Measurements from ENCODE around the gene PAQR6. TPM values are rescaled to one million over a fixed set of nuclear protein-coding genes. Genes with fewer than 3 reads are reported as not detected.

PAQR6 gene
- total RNA-seq, 1 experiment from 2014 or later, result 15.8 TPM

DNA sequence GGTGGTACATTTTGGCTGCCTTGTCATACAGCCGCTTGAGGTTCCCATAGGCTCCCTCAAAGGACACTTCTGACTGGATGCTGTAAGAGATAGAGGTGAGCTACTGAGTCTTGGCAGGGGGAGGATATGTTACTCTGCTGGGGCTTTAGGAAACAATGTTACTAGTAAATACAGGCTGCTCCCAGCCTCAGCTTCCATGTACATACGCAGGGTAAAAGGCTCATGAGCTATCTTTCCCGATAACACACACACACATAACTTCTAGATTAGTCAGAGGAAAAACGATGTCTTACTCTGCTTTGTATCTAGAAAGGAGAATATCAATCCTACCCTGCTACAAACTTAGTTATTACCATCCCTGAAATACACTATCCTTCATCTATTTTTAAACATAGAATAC lies 20.5 kb upstream of the PAQR6 start:
- Histone ChIP-seq H2BK15ac (ENCODE audit: low read depth, low read length) (no peak overlapping the region), H3K23me2 (ENCODE audit: insufficient read length, low read depth, low read length, poor library complexity, severe bottlenecking) (no peaks in the 10 kb centered on the region), H4K20me1 (ENCODE audit: control insufficient read depth, insufficient read depth, insufficient read length) (no peaks in the 10 kb centered on the region), H3K79me2 (ENCODE audit: insufficient read depth, low read length) (no peaks in the 10 kb centered on the region), H3K23ac (ENCODE audit: insufficient read length, low read depth, low read length) (no peak overlapping the region), H3K27me3 (ENCODE audit: insufficient read depth, low read length) (no peaks in the 10 kb centered on the region), H3K4me1 (ENCODE audit: insufficient read depth, low read length) (no peaks in the 10 kb centered on the region), H2BK12ac (ENCODE audit: insufficient read length, low read depth, low read length) (no peak overlapping the region), H2BK20ac (ENCODE audit: low read depth, low read length, poor library complexity, severe bottlenecking) (no peak overlapping the region), H4K8ac (replicated peaks; ENCODE audit: insufficient read length, low read depth, low read length) (no peak overlapping the region), H3K4ac (ENCODE audit: low read depth, low read length) (no peak overlapping the region), H4K5ac (ENCODE audit: insufficient read length, low read depth, low read length) (no peak overlapping the region), H2BK5ac (ENCODE audit: insufficient read length, low read length) (no peak overlapping the region), H2BK120ac (ENCODE audit: low read depth, low read length, poor library complexity, severe bottlenecking) (no peak overlapping the region), H3T11ph (ENCODE audit: low read length) (no peak overlapping the region), H2AK5ac (ENCODE audit: insufficient read length, low read length) (no peak overlapping the region), H3K79me1 (ENCODE audit: insufficient read depth, low read depth, low read length, poor library complexity, severe bottlenecking) (no peaks in the 10 kb centered on the region), H3K9ac (ENCODE audit: extremely low read depth, insufficient read length, low read length) (no peak overlapping the region), H3K14ac (ENCODE audit: insufficient read depth, low read length) (no peak overlapping the region), H3K4me2 (ENCODE audit: insufficient read depth, insufficient read length, low read length) (no peak overlapping the region), H3K56ac (ENCODE audit: insufficient read length, low read depth, low read length) (no peak overlapping the region), H3K27ac (ENCODE audit: insufficient read length, low read depth, low read length) (no peak overlapping the region), H3K9me3 (ENCODE audit: control insufficient read depth, low read depth, low read length) (no peaks in the 10 kb centered on the region), H4K91ac (ENCODE audit: insufficient read length, low read depth, low read length) (no peak overlapping the region), H2AFZ (ENCODE audit: low read length) (no peak overlapping the region), H3K18ac (ENCODE audit: insufficient read length, low read depth, low read length) (no peak overlapping the region)
- Mint-ChIP-seq H3K27ac (no peak overlapping the region), H3K9me3 (no peaks in the 10 kb centered on the region), H3K36me3 (ENCODE audit: insufficient read depth in 1 of 3, low read depth in 3 of 3) (peaks cover 66 to 95% (median 81%) of the 10 kb centered on the region in 3 experiments), H3K4me1 (no peaks in the 10 kb centered on the region), H3K27me3 (ENCODE audit: low read depth) (no peaks in the 10 kb centered on the region), H3K4me3 (no peak overlapping the region)
- DNase-seq, result no peak
- TF ChIP-seq, protein P1, sequence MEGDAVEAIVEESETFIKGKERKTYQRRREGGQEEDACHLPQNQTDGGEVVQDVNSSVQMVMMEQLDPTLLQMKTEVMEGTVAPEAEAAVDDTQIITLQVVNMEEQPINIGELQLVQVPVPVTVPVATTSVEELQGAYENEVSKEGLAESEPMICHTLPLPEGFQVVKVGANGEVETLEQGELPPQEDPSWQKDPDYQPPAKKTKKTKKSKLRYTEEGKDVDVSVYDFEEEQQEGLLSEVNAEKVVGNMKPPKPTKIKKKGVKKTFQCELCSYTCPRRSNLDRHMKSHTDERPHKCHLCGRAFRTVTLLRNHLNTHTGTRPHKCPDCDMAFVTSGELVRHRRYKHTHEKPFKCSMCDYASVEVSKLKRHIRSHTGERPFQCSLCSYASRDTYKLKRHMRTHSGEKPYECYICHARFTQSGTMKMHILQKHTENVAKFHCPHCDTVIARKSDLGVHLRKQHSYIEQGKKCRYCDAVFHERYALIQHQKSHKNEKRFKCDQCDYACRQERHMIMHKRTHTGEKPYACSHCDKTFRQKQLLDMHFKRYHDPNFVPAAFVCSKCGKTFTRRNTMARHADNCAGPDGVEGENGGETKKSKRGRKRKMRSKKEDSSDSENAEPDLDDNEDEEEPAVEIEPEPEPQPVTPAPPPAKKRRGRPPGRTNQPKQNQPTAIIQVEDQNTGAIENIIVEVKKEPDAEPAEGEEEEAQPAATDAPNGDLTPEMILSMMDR (conservative IDR thresholded peaks at IDR 0.05), result no peak
- WGBS (ENCODE audit: extremely low coverage, insufficient read length, low lambda C conversion rate), result no CpG with 5 or more reads among the region's 4 CpGs
